ENCODE results near the gene PDCL2.

Gene PDCL2

GRCh38 chr4:55538531-55538930, 53.5 kb downstream of the PDCL2 start:
- DNase-seq (ENCODE audit: low spot score): no peak

GRCh38 chr4:55534306-55534705, 57.7 kb downstream of the PDCL2 start:
- DNase-seq (ENCODE audit: low spot score): no peak

GRCh38 chr4:55530691-55531090, 61.4 kb downstream of the PDCL2 start:
- DNase-seq (ENCODE audit: low spot score): no peak

DNA sequence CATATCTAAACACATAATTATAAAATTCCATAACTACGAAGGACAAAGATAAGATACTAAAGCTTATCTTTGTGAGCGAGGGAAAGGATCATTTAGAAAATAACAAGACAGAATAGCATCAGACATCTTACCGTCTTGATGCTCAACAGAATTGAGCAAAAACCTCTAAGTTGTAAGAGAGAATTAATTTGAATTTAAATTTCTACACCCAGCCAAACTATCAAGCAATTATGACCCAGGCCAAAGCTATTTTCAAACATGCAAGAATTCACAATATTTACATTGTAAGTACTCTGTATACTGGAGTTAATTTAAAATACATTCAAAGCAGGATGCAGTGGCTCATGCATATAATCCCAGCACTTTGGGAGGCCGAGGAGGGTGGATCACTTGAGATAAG, 61.9 kb downstream of the PDCL2 start:
- no peak for DNase-seq (ENCODE audit: low spot score)

DNA sequence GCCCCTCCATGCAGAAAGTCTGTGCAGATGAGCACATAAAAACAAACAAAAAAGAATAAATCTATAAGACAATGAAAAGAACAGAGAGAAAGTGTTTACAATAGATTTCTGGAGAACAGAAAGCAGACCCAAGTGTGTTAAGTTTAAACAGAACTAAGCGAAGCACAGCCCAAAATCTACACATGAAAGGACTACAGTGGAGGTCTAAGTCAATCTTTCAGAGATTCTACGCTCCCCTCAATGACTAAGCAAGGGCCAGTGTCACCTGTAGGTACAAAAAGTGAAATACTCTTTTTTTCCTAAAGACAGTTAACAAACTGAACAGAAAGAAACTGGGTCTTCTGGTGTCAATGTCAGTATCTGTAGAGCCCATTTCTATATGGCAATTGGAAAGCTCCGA, 63.6 kb downstream of the PDCL2 start:
- no peak for DNase-seq (ENCODE audit: low spot score)

DNA sequence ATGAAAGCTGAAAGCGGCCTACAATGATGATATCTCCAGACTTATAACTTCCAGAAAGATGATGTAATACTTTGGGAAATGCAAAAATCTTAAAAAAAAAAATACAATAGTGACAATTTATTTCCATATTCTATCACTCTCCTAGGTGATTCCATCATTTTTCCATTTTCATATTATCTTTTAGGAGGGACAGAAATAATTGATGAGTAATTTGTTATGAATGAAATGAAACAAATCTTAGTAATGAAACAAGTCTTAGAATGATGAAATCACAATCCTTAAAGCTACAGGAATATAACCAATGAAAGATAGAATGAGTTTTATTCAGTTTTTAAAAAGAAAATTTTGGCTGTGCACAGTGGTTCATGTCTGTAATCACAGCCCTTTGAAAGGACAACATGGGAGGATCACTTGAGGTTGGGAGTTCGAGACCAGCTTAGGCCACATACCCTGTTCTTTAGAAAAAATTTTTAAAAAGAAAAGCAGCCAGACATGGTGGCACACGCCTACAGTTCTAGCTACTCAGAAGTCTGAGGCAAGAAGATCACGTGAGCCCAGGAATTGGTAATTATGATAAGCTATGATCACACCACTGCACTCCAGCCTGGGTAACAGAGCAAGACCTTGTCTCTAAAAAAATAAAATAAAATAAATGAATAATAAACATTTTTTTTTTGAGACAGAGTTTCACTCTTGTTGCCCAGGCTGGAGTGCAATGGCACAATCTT, 67.0 kb downstream of the PDCL2 start:
- DNase-seq (ENCODE audit: low spot score): no peak

GRCh38 chr4:55518442-55518841, 73.6 kb downstream of the PDCL2 start:
- DNase-seq (ENCODE audit: low spot score): no peak

DNA sequence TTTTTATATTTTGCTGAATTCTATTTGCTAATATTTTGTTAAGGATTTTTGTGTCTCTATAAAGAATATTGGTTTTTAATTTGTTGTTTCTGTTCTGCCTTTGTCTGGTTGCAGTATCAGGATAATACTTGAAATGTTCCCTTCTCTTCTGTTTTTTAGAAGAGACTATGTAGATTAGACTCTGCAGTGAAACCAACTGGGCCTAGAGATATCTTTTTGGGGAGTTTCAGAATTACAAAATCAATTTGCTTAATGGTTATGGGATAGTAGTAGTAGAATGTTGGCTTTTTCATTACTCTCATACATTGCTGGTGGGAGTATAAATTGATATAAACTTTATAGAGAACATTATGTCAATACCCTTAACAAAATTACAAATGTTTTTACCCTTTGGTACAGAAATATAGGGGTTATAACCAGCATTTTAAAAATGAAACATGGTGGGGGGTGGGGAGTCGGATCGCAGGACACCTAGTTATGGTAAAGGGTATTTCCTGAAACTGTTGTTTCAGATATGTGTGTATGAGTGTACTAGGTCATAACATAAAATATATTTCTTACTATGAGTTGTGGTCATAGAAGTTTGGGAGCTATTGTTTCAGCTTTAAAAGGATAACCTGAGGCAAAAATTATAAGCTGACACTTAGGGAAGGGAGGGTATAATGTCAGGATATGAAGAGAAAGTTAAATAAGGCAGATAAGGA, 74.4 kb downstream of the PDCL2 start:
- no peak for DNase-seq (ENCODE audit: low spot score)

GRCh38 chr4:55512922-55513571, 79.0 kb downstream of the PDCL2 start:
- no peak for DNase-seq (ENCODE audit: low spot score)

DNA sequence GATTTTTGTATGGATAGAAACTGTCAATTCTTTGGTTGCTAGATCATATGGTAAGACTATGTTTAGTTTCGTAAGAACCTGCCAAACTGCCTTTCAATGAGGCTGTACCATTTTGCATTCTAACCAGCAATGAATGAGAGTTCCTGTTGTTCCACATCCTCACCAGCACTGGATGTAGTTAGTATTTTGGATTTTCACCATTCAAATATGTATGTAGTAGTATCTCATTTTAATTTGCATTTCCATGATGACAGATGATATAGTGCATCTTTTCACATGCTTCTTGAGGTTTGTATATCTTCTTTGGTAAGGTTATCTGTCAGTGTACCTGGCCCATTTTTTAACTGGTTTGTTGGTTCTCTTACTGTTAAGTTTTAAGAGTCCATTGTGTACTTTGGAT, 80.0 kb downstream of the PDCL2 start:
- no peak for DNase-seq (ENCODE audit: low spot score)

GRCh38 chr4:55510685-55511084, 81.4 kb downstream of the PDCL2 start:
- DNase-seq (ENCODE audit: low spot score): no peak

DNA sequence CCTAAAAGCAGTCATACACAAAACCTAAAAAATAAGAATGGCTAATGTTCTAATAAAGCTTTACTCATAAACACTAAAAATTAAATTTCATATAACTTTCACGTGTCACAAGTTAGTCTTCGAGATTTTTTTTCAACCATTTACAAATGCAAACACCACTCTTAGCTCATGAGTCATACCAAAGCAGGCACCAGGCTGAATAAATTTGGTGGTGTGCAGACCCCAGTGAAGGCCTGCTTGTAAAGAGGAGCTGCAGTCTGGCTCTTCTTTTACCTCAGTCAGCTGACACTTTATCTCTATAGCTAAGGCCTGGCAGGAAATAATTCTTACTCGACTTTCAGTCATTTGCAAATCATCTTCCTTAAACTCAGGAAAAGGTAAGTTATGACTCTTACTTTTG, 82.8 kb downstream of the PDCL2 start:
- DNase-seq (ENCODE audit: low spot score): no peak

- no peak for DNase-seq (ENCODE audit: low spot score)
Measured at GRCh38 chr4:55507612-55508011, 84.4 kb downstream of the PDCL2 start.
